HG03108 (cell line): Measurements from ENCODE around the gene C1QL4.

Source experiments
- ATAC-seq: cut with Tn5 transposase; IDR thresholded peaks from one replicate; pipeline ENCODE4 v1.9.1; 2021; ENCODE audit warnings: moderate library complexity; ENCODE audit not compliant: unreplicated experiment

Gene C1QL4

GRCh38 chr12:49305762-49306510, 31.1 kb downstream of the C1QL4 start:
- ATAC-seq, result no peak

- no peak for ATAC-seq
Measured at GRCh38 chr12:49304161-49304560, 32.8 kb downstream of the C1QL4 start.

- ATAC-seq, result no peak
Measured at GRCh38 chr12:49301760-49302159, 35.2 kb downstream of the C1QL4 start.

- no peak for ATAC-seq
Measured at GRCh38 chr12:49298160-49298559, 38.8 kb downstream of the C1QL4 start.

GRCh38 chr12:49297695-49298060, 39.3 kb downstream of the C1QL4 start:
- no peak for ATAC-seq

DNA sequence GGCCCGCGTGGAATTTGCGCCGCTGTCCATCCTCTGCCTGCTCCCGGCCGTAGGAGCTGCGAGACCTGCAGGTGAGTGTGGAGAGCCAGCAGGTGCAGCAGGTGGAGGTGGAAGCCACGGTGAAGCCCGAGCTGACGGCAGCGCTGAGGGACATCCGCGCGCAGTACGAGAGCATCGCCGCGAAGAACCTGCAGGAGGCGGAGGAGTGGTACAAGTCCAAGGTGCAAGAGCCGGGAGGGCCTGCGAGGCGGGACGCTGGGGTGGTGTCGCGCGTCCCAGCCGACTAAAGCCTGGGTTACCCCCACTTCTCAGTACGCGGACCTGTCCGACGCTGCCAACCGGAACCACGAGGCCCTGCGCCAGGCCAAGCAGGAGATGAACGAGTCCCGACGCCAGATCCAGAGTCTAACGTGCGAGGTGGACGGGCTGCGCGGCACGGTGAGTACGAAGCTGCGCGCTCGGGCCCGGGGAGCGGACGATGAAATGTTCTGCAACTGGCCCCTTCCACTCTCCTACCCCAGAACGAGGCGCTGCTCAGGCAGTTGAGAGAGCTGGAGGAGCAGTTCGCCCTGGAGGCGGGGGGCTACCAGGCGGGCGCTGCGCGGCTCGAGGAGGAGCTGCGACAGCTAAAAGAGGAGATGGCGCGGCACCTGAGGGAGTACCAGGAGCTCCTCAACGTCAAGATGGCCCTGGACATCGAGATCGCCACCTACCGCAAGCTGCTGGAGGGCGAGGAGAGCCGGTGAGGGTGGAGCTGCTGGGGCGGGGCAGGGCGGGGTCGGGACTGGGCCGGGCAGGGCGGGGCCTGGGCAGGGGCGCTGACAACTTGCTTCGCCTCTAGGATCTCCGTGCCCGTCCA, 39.9 kb downstream of the C1QL4 start:
- no peak for ATAC-seq

GRCh38 chr12:49296034-49296835, 40.8 kb downstream of the C1QL4 start:
- no peak for ATAC-seq

- no peak for ATAC-seq
Measured at GRCh38 chr12:49295082-49295936, 41.7 kb downstream of the C1QL4 start, which contains the start of gene PRPH. Gene PRPH, plus strand, starts transcription at chr12:49295147. Its CDS starts 54 bp downstream, at chr12:49295201.

- no peak for ATAC-seq
Measured at GRCh38 chr12:49294804-49295081, 42.2 kb downstream of the C1QL4 start.

- no peak for ATAC-seq
Measured at GRCh38 chr12:49294086-49294803, 42.7 kb downstream of the C1QL4 start.

- ATAC-seq, result no peak
Measured at GRCh38 chr12:49293056-49293956, 43.7 kb downstream of the C1QL4 start.

- no peak for ATAC-seq
Measured at GRCh38 chr12:49292729-49293055, 44.3 kb downstream of the C1QL4 start.

DNA sequence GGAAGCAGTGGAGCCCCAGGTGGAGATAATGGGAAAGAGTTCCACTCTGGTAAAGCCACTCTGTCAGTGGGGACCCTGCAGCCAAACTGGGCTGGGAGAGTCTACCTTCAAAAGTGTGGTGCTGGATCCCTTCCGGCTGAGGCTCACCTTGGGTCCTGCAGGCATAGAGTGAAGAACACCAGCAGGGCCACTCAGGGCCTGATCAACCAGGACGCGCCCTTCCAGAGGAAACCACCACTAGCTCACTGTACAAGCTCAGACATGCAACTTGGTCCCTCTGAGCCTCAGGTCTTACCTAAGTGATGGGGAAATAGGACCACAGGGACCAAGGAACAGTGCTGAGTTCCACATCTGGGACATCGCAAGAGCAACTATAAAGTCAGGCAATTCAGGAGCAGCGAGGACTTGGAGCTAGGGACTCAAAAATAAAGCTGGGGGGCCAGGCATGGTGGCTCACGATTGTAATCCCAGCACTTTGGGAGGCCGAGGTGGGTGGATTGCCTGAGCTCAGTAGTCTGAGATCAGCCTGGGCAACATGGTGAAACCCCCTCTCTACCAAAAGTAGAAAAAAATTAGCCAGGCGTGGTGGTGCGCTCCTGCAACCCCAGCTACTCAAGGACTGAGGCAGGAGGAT, 47.9 kb downstream of the C1QL4 start:
- no peak for ATAC-seq

DNA sequence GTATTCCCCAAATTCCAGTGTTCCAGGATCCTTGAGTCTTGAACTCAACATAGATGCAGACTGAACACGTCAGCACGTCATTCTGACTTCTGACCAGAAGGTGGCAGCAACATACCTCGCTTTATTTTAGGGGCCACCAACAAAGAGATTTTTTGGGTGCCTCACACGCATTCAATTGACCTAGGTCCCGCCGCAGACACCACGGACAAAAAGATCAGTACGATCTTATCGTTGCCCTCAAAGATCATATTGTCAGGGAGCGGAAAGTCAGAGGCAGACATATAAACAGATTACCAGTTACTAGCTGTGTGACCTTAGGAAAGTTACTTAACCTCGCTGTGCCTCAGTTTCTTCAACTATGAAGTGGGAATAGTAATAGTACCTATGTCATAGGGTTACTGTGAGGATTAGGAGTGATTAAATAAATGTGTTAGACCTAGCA, 48.6 kb downstream of the C1QL4 start:
- ATAC-seq, result no peak

GRCh38 chr12:49287876-49288275, 49.1 kb downstream of the C1QL4 start:
- ATAC-seq, result no peak

DNA sequence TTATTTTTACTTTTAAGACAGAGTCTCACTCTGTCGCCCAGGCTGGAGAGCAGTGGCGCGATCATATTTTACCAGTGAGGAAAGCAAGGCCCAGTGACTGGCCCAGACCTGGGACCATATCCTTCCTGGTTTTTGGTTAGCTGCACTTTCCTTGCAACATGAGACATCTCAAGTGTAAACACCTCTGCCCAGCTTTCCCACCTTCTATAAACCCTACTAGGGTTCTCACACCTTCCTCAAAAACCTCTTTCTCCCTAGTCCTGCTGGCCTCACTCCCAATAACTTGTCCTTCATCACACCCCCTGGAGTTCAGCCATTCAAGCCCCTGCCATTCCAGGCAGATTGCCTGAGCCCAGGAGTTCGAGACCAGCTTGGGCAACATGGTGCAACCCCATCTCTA, 52.3 kb downstream of the C1QL4 start:
- ATAC-seq, result no peak

GRCh38 chr12:49283541-49284429, 53.2 kb downstream of the C1QL4 start:
- no peak for ATAC-seq
